ENCODE data around the gene REST.
"Not testable (repeated sequence)": the region's sequence is repeated elsewhere in the genome, so short reads cannot be mapped to it uniquely, and the experiment has no call there.

REST gene

DNA sequence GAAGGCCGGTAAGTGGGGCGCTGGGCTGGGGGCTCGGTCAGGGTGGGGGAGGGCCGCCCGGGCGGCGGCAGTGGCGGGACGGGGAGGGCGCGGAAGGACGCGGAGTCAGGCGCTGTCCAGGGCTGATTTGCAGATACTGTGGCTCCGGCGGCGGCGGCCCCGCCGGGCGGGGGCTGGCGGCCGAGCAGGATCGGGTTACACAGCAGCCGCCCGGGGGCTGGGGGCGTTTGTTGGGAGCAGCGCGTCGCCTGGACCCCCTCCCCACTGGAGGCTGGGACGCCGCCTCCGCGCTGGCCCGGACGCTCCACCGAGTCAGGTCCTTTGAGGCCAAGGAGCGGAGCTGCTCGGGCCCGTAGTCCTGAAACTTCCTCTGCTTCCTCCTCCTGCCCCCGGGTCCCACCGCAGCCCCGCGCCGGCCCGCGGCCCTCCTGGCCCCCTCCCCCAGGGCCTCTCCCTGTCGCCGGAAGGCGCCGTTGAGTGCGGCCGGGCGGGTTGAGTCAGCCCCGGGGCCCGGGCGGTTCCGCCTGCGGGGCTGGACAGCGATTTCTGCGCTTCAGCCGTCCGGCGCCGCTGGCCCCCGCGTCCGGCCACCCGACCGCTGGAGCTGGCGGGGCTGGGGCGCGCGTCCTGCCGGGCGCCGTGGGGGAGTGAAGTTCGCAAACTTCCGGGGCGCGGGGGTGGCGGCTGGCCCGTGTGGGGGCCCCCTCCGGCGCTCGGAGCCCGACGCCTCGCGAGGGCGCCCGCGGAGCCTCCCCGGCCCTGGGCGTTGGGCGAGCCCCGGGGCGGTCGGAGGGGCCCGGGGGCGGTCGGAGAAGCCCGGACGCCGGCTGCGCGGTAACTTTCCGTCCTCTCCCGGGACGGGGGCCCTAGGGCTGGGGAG, 746 bp downstream of the REST start:
- DNase-seq (ENCODE audit: low read depth), result peak; percentile 37

DNA sequence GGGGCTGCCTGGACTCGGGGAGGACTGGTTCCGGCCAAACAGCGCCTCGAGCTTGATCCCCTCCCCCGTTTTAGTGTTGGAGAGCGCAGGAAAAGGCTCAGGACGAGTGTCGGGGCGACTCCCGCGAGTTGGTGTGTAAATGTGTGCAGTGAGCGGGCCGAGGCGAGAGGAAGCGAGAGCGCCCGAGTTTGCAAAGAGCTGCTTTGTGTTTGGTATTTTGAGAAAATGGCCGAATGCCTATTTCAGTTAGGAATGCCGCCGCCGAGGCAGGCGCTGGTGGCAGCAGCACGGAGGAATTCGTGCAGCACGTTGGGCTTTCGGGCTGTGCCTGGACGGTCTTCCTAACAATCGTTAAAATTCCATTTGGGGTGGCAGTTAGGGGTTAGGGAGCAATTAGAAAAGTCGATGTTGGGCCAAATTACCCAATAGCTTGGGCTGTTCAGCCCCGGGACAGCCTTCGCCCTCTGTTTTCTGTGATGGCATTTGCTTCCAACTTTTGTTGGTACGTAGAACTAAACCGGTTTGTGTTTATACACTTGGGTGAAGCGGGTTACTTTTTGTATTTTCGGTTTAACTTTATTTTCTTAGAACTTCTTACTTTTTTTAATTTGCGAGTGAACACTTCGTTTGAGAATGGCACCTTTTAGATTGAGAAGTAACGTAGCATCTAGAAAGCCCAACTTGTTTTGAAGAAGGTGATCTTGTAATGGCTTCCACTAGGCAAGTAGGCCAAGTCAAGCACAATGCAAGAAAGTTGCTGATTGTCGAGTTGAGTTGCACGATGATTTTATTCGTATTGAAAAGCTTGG, 1.6 kb downstream of the REST start:
- peak; percentile 25 for DNase-seq (ENCODE audit: low read depth)

DNA sequence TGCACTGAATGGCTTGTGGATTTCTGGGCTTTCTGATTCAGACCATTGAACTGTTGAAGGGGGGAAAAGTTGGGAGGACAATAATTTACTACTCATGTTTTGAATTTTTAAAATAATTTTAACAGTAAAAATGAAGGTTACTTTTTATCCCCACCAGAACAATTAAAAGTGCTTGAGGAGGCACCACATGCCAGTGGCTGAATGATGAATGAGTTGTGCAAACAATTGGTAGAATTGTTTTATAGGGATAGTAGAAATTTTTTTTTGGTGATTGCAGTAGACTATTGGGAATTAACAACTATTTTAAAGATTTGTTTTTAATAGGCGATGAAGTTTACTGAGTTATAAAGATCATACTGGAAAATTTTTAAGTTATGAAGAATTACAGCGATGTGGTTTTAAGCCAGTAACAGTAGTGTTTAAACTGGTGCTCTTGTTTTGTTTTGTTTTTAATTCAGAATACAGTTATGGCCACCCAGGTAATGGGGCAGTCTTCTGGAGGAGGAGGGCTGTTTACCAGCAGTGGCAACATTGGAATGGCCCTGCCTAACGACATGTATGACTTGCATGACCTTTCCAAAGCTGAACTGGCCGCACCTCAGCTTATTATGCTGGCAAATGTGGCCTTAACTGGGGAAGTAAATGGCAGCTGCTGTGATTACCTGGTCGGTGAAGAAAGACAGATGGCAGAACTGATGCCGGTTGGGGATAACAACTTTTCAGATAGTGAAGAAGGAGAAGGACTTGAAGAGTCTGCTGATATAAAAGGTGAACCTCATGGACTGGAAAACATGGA, 2.7 kb downstream of the REST start:
- DNase-seq (ENCODE audit: low read depth), result no peak

DNA sequence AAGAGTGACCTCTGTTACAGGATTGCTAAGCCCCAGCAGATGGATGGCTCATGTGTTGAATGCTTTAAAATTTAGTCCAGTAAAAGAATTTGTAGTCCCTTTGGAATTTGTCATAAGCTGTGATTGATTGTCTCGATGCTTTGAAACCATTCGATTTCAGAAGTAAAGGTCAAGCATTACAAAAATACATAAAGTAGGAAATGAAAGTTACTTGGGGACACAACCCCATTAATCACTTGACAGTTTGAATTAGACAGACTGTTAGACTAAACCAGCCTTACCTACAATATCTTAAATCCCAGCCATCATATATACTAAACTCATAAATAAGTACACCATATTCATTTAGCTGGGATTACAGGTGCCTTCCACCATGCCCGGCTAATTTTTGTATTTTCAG, 6.6 kb downstream of the REST start:
- DNase-seq (ENCODE audit: low read depth), result no peak

DNA sequence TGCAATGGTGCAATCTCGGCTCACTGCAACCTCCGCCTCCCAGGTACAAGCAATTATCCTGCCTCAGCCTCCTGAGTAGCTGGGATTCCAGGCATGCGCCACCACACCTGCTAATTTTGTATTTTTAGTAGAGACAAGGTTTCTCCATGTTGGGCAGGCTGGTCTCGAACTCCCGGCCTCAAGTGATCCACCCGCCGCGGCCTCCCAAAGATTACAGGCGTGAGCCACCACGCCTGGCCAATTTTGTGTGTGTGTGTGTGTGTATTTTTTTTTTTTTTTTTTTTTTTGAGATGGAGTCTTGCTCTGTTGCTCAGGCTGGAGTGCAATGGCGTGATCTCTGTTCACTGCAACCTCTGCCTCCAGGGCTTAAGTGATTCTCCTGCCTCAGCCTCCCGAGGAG, 7.3 kb downstream of the REST start:
- not testable (repeated sequence) for DNase-seq (ENCODE audit: low read depth)

DNA sequence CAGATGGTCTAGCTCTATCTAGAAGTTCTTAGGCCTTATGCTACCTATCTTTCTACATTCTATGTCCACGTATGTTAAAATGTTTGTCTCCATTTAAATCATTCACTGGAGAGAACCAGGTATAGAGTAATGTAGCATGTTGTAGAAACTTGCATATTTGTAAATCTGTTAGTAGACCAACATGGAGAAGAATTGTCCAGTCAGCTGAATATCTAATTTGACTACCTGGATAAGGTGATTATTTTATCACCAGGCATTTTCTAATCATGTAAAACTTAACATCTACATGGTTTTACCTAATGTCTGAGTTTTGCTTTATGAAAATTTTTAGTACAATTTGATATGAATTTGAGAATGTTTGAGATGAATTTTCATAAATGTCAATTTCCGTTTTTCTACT, 19.5 kb downstream of the REST start:
- no peak for DNase-seq (ENCODE audit: low read depth)

DNA sequence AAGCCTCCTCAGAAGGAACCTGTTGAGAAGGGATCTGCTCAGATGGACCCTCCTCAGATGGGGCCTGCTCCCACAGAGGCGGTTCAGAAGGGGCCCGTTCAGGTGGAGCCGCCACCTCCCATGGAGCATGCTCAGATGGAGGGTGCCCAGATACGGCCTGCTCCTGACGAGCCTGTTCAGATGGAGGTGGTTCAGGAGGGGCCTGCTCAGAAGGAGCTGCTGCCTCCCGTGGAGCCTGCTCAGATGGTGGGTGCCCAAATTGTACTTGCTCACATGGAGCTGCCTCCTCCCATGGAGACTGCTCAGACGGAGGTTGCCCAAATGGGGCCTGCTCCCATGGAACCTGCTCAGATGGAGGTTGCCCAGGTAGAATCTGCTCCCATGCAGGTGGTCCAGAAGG, 22.9 kb downstream of the REST start:
- DNase-seq (ENCODE audit: low read depth), result no peak

DNA sequence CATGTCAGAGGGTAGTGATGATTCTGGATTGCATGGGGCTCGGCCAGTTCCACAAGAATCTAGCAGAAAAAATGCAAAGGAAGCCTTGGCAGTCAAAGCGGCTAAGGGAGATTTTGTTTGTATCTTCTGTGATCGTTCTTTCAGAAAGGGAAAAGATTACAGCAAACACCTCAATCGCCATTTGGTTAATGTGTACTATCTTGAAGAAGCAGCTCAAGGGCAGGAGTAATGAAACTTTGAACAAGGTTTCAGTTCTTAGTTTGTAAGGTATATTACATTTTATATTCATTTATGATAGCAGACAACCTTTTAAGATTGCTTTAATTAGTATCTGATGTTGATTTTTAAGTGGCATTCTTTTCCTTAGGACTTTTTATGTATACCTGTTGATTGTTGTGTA, 24.2 kb downstream of the REST start:
- no peak for DNase-seq (ENCODE audit: low read depth)

DNA sequence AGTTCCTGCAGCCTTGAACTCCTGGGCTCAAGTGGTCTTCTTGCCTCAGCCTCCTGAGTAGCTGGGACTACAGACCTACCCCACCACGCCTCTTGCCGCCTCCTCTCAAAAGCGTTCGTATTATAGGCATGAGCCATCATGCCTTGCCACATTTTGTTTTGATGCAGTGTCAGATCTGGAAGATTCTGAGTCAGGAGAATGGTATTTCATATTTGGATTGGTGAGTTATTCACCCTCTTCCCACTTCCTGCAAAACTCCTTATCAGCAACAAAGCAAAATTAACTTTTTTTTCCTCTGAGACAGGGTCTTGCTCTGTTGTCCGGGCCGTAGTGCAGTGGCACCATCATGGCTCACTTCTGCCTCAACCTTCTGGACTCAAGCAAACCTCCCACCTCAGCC, 29.6 kb downstream of the REST start:
- DNase-seq (ENCODE audit: low read depth), result no peak

DNA sequence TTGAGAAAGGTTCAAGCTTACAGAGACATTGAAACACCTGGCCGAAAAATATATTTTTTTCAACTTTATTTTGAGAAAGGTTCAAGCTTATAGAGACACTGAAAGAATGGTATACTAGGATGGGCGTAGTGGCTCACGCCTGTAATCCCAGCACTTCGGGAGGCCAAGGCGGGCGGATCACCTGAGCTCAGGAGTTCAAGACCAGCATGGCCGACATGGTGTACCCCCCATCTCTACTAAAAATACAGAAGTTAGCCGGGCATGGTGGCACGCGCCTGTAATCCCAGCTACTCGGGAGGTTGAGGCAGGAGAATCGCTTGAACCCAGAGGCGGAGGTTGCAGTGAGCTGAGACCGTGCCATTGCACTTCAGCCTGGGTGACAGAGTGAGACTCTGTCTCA, 32.1 kb downstream of the REST start:
- DNase-seq (ENCODE audit: low read depth), result not testable (repeated sequence)

DNA sequence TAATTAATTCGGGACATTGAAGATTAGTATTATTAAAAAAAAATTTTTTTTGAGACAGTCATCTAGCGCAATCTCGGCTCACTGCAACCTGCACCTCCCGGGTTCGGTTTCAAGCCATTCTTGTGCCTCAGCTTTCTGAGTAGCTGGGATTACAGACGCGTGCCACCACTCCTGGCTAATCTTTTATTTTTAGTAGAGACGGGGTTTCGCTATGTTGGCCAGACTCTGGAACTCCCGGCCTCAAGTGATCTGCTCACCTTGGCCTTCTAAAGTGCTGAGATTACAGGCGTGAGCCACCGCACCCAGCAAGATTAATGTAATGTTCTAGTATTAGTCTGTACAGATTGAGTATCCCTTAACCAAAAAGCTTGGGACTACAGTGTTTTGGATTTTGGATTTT, 32.7 kb downstream of the REST start:
- DNase-seq (ENCODE audit: low read depth), result no peak

DNA sequence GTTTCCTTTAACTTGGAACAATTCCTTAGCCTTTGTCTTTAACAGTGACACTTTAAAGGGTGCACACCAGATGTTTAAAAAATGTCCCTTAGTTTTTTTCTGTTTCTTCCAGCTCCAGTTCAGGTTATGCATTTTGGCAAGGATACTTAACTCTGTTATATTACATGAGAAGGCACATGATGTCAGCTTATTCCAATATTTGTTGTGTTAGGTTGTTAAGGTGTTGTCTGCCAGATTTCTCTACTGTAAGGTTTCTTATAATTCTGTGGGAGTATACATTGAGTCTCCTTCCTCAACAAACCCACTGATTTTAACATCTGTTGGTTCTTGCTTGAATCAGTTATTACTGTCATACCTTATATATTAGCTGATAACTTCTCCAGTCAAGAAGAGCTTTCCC, 33.3 kb downstream of the REST start:
- no peak for DNase-seq (ENCODE audit: low read depth)

DNA sequence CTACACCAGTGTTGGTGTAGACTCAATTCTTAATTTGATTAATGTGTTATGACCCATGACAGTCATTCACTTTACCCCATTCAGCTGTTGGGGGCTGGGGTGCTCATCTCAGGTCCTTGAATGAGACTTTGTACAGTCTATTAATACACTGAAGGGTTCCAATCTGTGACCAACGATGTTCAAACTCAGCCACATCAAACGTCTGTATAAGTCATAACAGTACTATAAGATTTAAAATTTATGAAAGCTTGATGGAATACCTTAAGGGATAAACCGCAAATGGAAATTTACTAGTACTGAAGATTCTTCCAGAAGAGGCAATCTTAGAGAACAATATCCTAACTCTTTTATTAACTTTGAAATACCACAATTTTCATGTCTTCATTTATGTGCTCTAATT, 33.7 kb downstream of the REST start:
- DNase-seq (ENCODE audit: low read depth), result no peak

DNA sequence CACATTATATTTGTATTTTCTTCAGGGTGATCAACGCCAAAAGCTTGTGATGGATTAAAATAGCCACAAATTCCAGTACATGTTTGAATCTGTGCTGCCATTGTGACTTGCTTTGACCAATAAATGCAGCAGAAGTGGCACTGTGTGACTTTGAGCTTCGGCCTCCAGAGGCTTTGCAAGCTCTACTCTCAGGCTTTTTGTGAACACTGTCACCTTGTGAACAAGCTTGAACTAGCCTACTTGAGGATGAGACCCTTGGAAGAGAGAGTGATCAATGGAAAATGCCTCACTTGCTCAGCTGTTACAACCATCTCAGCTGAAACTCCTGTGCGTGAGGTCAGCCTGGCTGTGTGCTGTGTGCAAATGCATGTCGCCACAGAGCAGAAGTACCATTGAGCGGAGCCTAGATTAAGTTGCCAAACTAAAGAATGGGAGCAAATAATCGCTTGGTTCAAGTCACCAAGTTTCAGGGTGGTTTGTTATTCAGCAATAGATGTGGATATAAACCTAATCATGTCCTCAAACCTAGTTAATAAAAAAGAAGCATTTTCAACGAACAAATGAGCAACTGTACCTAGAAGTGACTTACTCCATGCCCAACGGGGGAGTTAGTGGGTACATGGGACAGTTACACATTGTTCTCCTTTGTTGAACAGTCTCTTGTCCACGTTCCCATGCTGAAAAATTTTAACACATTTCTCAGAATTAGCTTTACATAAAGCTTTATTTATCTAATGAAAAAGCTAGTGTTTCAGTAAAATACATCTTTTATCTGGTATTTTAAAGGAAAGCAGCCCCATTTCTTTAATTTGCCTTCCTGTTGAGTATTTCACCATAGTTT, 46.2 kb downstream of the REST start:
- DNase-seq (ENCODE audit: low read depth), result no peak

DNA sequence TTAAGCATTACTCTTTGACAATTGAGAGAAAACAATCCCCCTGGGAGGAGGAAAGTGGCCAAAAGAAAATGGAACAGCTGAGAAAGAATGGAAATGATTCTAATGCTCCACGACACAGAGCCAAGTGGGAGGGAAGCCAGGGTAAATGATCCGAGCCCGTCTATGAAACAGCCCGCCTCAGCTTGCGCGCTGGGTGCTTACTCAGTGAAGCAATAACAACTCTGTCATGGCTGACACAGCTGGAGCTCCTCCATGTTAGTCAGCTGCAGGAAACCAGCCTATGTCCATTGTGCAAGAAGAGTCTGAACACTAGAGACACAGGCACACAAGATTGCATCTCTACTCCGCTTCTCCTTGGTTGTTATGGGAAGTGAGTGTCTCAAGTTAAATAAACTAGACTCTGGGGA, 50.4 kb downstream of the REST start:
- no peak for DNase-seq (ENCODE audit: low read depth)

DNA sequence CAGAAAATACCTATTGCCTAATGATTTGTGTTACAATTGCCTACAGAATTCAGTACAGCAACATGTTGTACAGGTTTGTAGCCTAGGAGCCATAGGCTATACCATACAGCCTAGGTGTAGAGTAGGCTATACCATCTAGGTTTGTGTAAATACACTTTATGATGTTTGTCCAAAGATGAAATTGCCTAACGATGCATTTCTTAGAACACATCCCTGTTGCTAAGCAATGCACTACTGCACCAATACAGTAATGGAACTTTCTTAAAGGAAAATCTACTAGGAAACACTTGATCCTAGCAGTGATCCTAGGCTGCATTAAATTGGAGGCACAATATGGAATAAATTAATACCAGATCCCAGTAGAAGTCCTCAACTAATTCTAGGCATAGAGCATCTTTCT, 51.4 kb downstream of the REST start:
- no peak for DNase-seq (ENCODE audit: low read depth)

DNA sequence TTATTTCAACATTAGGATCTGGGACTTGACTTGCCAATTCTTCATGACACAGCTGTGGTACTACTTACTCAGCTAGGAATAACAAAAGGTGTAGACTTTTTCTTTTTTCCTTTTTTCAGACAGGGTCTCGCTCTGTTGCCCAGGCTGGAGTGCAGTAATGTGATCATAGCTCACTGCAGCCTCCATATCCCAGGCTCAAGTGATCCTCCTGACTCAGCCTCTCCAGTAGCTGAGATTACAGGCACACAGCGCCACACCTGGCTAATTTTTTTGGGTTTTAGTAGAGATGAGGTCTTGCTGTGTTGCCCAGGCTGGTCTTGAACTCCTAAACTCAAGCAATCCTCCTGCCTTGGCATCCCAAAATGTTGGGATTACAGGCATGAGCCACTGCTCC, 53.4 kb downstream of the REST start:
- DNase-seq (ENCODE audit: low read depth), result no peak

DNA sequence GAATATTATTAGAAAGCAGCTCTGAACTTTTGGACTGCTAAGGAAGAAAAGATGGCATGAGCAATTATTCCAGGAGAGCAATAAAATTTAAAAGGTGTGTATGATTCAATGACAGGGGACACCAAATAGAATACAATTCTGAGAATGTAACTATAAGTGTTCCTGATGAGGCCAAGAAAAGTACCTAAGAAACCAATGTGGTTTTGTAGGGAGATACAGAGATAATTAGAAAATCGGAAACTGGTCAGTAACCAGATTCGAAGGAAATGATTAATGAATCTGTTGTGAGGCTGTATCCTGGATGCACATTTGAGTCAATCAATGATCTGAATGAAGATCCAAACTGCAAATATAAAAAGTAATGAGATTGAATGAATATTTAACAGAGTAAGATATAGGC, 63.7 kb downstream of the REST start:
- DNase-seq (ENCODE audit: low read depth), result no peak

DNA sequence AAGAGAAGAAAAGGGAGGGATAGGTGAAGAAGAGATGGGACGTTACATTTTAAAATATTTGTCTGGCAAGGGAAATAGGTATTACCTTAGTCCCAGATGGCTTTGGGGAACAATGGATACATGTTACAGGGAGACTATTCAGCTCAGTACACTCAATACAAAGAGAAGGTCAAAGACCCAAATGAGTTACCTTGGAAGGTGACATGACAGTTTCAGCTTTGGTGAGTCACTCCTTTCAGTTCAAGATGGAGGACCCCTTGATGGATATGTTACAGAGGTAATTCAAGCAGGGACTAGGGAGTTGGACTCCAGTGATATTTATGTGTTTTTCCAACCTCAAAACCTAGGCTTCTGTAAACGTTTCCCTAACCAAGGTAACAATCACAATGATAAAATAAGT, 64.7 kb downstream of the REST start:
- no peak for DNase-seq (ENCODE audit: low read depth)

DNA sequence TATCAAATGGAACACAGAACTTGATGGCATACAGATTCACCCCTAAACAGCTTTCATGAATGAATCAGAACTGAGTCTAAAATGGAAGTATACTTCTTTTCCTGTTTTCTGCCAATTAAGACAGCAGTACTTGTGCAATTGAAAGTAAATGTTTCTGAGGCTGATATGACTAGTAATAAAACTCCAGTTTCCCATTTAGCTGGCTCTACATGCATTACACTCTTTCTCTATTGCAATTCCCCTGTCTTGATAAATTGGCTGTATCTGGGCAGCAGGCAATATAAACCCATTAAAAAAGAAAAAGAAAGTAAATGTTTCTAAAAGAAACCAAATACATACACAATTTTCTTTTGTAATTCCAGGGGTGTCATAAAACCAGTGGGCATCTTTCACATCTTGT, 65.1 kb downstream of the REST start:
- DNase-seq (ENCODE audit: low read depth), result no peak

DNA sequence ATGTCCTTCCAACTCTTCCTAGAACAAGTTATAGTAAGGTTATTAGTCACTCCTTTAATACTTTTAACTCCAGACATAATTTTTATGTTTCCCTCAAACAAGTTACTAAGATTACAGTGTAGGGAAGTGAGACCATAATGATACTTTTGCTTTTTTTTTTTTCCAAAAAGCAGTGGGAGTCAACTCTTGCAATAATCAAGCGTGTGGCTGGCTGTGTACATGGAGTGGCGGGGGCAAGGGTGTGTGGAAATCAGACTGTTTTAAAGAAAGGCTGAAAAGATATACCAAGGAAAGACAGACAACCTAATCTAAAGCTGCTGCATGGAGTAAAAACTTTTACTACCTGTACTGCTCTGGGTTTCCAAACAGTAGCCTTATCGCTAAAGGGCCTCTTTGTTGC, 65.6 kb downstream of the REST start:
- DNase-seq (ENCODE audit: low read depth), result no peak

Data from stimulated activated CD8-positive, alpha-beta memory T cell treated with anti-CD3 and anti-CD28 coated beads, Interleukin-7, amount 100 ng/mL, for 24 hours (primary cell).